AG04449 (cell line): ENCODE results near the gene SNN.

Experiments
- CTCF ChIA-PET: fragments of 350-600 bp; formaldehyde crosslinking; extraction: SDS; loops from one replicate; lab custom pipeline; 2021; ENCODE audit warnings: antibody characterized with exemption; lab: Yijun Ruan, JAX
- POLR2A ChIA-PET: fragments of 400-600, 350-600 bp; formaldehyde crosslinking; extraction: SDS; loops from one replicate; lab custom pipeline; 2020; ENCODE audit warnings: antibody characterized with exemption, inconsistent platforms; lab: Yijun Ruan, JAX
- DNase-seq: peaks from one replicate; pipeline ENCODE4 v3.0.0-alpha.2; 2010; ENCODE audit warnings: low read depth, low spot score
- H3K4me3 ChIP-seq: 2 replicates; pipeline ENCODE4 v1.5.1; 2011; ENCODE audit warnings: low read depth, mild to moderate bottlenecking, control low read depth, low read length
- CTCF ChIP-seq: IDR thresholded peaks from one replicate; pipeline ENCODE4 v1.5.1; 2011; ENCODE audit warnings: mild to moderate bottlenecking, moderate library complexity, low read length, control low read depth, inconsistent platforms; ENCODE audit not compliant: insufficient read depth; ENCODE audit errors: missing control alignments

SNN gene

GRCh38 chr16:11637320-11637719 is 30.9 kb upstream of the SNN start:
- H3K4me3 ChIP-seq = no peak overlapping the region
- TF ChIP-seq CTCF = no peak
- no peak for DNase-seq
- CTCF ChIA-PET = interaction anchor here (1.3 to 3.0 kb wide), 2 partner anchors 105 to 230 kb away, joined by 3 to 12 read pairs; no protein-coding TSS in a partner anchor
- POLR2A ChIA-PET = no interaction called here

- POLR2A ChIA-PET = no interaction called here
- TF ChIP-seq CTCF = no peak
- no peak overlapping the region for H3K4me3 ChIP-seq
- CTCF ChIA-PET = interaction anchor here (0.7 to 3.0 kb wide), 4 partner anchors 8 to 677 kb away, joined by 3 to 12 read pairs (median 3); no protein-coding TSS in a partner anchor
- DNase-seq = no peak
Observed at GRCh38 chr16:11638140-11638539, 30.1 kb upstream of the SNN start.

GRCh38 chr16:11639008-11639562 is 29.2 kb upstream of the SNN start:
- TF ChIP-seq CTCF = no peak
- no peak overlapping the region for H3K4me3 ChIP-seq
- no peak for DNase-seq
- ChIA-PET CTCF (interaction anchor here (0.7 to 5.1 kb wide), 7 partner anchors 9 to 678 kb away, joined by 3 to 76 read pairs (median 6); no protein-coding TSS in a partner anchor), POLR2A (no interaction called here)

- TF ChIP-seq CTCF = no peak
- ChIA-PET CTCF (interaction anchor here (0.7 to 5.1 kb wide), 26 partner anchors 10 to 676 kb away, joined by 3 to 76 read pairs (median 6); partner anchors contain the start of gene LITAF), POLR2A (interaction anchor here (0.6 to 1.3 kb wide), 4 partner anchors 9 to 157 kb away, joined by 3 to 5 read pairs (median 3); partner anchors contain the start of gene ZC3H7A)
- H3K4me3 ChIP-seq = no peak overlapping the region
- peak; percentile 97 for DNase-seq
Observed at GRCh38 chr16:11639925-11640899, 28.0 kb upstream of the SNN start.

- POLR2A ChIA-PET = interaction anchor here (0.6 to 1.3 kb wide), 3 partner anchors 10 to 109 kb away, joined by 3 to 5 read pairs (median 3); no protein-coding TSS in a partner anchor
Observed at GRCh38 chr16:11640987-11641817, 27.1 kb upstream of the SNN start.

More at GRCh38 chr16:11640987-11641817, 27.1 kb upstream of the SNN start:
- H3K4me3 ChIP-seq = no peak overlapping the region
- TF ChIP-seq CTCF = peak; percentile 69
- CTCF ChIA-PET = interaction anchor here (0.7 to 5.1 kb wide), 42 partner anchors 9 to 687 kb away, joined by 3 to 76 read pairs (median 4); partner anchors contain the start of gene LITAF
- peak; percentile 38 for DNase-seq
